NCI-H82 (cell line): ENCODE measurements around the gene PTPRT.

Experiments
- DNase-seq: peaks from one replicate; lab custom pipeline; 2025; lab: John Stamatoyannopoulos, UW

The PTPRT gene

DNA sequence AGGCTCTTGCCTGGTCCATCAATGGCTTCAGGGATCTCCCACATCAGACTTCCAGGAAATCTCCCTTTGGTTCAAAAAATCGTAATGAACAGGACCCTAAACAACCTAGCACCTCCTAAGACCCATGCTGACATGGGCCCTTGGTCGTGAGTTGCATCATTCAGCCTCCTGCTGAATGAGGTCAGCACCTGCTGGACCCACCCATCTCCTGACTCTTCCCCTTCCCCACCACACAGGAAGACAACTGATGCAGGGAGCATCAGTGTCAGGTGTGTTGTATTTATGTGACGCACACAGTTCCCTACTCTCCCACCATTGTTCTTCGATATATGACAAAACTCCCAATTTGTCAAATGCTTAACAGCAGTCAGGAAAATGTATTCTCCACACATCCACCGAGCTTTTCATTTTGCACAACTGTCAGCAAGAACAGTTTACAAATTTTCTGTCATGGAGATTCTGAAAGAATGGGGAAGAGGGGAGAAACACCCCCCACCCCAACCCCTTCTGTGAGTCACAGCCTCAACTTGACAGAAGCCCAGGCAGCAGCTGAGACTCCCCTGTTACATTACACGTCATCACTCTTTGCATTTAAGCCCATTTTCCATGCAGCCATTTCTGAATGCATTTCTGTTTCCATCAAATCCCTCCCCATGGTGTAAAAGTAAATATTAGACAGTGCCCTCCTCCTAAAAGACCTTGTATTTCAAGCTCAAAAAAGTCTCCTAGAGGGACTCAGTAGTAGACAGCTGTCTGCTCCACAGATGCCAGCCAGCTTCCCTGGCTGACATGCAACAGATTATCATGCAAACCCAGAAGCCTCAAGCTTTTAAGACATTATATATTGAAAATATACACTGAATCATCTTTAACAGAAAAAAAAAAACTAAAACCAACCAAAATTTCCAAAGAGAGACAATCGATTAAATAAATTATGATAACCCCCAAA is 577.5 kb downstream of the PTPRT start:
- DNase-seq, result no peak

DNA sequence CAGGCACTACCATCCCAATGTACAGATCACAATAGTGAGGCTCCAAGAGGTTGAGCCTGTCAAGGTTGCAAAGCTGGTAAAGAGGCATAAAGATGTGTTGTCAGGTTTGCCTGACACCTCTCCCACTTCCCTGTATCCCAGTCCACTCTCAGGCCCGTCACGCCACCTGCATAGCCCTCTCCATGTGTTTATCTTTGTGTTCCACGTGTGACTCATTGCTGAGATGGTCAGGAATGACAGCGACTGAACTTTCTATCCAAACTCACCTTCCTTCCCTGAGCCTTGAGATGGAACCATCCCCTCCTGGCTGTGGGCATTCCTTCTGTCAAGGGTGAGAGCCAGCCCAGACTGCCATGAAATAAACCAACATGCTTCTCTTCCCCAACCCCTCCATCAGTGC is 578.3 kb downstream of the PTPRT start:
- no peak for DNase-seq

DNA sequence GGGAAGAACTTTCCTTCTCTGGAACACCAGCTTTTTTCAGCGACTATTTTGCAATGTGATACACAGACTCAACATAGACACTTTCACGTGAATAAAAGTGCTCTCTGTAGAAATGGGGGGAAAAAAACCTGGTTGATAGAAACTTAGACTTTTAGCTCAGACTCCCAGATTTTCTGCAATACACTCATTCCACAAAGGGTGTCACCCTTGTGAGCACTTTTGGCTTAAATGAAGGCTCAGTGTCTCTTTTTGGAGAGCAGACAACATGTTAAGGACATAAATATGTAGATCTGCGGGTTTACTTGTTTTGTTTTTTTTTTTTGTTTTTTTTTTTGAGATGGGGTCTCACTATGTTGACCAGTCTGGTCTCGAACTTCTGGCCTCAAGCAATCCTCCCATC is 579.6 kb downstream of the PTPRT start:
- no peak for DNase-seq

DNA sequence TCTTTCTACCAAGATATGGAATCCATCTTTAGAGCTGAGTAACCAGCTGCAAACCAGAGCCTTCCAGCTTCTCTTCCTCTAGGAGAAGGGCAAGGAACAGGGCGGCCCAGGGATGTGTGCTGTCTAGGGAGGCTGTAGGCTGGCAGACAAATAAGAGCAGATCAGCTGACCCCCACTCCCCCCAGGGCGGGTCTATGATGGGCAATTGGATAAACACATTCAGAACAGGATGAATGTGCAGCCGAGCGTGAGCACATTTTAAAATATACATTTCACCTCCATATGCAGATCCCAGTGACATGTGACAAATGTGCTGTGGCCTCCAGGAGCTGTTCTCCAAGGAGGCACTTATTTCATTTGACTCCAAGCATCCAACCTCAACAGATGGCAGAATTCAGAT is 580.1 kb downstream of the PTPRT start:
- DNase-seq, result no peak

DNA sequence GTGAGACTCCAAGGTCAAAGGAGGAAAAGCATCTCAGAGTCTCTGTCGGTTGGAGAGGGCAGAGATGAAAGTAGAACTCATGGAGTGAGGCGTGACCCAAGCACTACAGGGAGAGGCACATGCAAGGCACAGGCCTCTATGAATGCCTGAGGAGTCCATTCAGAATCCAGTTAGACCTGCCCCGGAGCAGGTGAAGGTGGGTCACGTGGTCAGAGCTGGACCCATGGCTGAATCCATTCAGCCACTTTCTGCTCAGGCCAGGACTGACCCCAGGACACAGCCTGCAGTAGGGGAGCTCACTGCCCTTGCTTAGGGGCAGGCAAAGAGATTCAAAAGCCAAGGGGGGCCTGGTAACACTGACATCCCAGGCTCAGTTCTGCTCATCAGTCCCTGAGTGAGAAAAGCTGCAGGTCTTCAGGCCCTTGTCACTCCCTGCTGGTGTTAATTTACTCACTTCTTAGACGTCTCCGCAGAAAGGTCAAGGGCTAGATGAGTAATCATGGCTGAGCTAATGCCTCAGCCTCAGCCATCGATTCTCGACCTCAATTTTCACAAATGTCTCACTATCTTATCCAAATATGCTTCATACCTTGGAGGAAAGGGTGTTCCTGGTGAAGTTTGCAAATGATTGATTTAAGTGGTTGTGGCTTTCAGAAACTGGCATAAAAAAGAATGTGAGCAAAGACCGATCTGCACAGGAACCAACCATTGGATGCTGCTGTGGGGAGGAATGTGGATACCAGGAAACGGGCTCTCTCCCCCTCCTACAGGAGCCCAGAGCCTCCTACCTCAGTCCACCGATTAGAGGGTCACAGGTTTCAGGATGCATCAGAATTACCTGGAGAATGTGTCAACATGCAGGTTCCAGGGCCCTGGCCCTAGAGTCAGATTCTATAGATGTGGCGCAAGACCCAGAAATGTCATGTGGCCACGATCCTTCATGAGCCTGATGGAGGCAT is 584.4 kb downstream of the PTPRT start:
- DNase-seq, result no peak

DNA sequence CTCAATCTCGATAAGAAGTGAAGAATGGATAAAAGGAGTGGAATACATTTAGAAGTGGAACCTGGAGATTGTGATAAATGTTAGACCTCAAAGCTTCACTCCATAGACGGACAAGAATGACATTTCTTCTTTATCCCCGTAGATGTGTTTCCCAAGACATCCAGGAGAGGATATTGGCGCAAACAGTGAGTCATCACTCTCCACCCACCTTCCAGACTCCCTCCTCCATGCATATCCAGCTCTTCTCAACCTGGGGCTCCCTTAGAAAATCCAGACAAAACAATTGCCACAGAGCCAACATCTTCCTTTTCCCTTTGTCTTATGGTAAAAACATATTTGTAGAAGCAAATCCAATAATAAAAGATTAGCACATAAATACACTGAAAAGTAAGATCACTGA is 586.1 kb downstream of the PTPRT start:
- DNase-seq, result no peak

DNA sequence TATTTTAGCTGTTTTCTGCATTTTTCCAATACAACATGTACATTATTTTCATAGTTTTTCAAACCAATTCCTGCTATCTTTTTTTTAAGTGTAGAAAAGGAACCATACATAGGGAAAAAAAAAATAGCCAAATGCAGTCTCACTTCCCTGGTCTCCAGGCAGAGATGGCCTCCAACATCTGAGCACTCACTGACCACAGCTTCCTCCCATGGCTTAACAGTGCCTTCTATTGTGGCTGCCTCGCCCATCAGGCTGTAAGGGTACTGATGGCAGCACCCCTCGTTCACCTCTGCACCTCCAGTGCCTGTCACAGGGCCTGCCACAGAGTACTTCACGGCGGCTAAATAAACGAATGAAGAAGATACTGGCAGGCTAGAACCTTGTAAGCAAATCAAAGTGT is 591.1 kb downstream of the PTPRT start:
- DNase-seq, result no peak

DNA sequence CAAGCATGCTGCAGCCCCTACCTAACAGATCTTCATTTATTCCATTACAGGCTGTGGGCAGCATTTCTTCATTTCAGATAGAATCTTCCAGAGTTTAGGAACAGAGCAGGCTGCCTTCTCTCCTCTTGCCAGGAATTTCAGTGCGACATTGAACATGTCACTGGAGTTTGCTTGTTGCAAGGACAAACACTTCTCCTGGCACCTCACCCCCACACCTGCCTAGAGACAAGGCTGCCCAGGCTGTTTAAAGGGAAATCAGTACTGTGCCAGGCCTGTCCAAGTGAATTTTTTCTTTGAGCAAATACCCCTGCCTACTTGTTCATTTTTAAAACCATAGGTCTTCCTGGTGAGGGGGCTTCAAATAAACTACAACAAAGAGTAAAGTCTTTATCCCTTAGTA is 594.1 kb downstream of the PTPRT start:
- no peak for DNase-seq

DNA sequence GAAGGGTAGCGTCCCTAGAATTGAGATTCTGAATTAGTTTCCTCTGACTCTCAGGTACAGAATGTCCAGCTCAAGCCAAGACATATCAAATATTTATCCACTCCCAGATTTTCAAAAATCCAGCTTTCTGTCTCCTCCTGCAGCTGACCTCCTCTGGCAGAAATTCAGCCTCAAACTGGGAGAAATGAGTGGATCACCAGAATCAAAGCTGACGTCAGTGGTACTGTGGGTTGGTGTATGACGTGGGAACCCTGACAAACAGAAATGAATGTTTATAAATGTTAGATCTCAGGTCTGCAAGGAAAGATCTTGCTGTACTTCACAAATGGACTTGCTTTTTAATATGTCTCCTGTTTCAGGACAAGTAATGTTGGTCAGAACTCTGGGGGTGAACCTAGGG is 595.0 kb downstream of the PTPRT start:
- no peak for DNase-seq

DNA sequence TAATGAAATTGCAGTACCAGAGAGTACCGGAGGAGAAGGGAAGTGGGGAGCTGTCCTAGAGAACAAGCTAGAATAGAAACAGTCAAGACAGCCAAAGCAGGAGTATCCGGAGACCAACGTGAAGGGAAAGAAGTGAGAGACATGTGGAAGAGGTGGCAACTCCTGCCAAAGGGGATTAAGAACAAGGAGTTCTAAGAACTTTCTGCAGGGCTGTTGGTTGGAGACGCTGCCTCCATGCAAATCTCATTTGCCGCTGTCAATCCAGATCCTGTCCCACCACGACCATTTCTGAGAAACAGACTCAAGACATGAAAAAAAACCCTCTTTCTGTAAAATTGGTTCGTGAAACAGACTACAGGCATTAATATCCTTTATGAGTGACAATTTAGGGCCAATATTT is 595.7 kb downstream of the PTPRT start:
- DNase-seq, result peak; percentile 21

DNA sequence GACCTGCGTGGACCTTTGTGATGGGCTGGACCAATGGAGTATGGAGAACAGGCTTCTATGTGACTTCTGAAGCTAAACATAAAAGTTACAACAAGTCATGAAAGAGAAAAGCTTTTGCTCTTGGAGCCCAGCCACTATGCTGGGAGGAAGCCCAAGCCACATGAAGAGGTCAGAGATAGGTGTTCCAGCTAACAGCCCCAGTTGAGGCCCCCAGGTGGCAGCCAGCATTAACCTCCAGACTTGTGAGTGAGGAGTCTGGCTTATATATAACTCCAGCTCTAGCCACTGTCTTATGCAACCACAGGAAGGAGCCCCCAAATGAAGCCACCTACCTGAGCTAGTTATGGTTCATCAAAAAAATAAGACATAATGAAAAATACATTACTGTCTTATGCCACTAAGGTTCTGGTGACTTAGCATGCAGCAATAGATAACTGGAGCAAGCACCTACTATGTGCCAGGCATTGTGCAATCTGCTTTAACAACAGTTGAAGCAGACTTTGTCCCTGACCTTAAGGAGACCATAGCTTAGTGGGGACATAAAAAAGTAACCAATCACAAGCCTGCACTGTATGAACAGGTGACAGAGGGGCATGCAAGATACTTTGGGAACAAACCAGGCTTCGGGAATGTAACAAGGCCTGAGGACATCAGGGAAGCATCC is 599.6 kb downstream of the PTPRT start:
- DNase-seq, result peak; percentile 15

DNA sequence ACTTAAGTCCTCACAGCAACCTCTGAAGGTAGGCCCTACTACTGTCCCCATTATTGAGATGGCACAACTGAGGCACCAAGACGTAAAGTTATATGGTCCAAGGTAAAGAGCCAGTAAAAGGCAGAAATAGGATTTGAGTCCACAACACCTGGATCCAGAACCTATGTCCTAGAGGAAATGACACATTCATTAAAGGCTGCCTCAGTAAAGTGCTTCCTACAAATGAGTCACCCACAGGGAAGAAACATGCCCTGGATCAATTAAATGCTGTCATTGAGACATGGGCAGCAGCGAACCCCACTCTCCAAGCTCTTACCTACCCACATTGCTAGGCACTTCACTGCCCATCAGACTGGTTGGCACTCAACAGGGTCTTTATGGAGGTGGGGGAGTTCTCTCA is 600.9 kb downstream of the PTPRT start:
- no peak for DNase-seq

DNA sequence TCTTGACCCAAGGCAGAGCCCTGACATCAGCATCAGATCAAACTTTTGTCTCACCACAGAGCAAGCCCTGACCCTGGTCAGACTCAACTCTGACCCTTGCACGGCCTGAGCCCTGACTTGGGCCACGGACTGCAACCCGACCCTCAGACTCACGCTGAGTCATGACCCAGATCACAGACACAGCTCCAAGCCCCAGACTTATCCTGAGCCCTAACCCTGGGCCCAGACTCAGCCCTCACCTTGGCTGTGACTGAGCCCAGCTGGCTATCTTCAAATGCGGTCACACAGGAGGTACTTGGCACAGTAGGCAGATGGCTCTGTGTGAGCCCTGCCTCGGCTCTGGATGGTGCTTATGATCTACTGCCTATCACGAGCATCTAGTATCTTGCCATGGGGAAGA is 602.3 kb downstream of the PTPRT start:
- no peak for DNase-seq

DNA sequence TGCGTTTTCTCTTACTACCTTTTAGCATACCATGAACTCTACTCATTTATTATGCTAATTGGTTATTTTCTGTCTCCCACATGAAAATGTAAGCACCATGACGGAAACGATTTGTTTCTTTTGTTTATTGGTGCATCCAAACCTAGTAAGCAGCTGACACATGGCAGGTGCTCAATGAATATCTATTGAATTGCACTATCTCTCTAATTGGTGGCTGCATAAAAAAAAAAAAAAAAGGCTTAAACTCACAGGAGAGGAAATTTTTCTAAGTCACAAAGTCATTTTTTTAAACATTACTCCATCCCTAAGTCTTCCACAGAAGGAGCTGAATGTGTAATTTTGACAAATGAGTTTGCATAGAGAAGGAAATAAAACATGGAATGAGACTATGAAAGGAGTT is 608.4 kb downstream of the PTPRT start:
- DNase-seq, result no peak

DNA sequence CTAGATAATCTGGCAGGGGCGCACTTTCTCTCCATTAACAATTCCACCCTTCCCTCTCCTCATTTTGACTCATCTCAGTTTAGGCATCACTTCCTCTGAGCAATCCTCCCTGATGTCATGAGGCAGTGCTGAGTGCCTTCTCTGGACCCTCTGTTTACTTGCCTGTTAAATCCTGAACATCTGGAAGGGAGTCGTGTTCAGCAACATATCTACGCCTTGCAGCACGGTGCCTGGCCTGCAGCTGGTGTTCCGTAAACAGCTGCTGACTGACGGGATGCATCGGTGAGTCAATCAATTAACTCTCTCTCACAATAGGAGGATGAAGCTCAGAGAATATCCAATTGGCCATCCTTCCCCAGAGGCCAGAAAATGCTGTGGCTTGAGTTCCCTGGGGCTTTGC is 613.5 kb downstream of the PTPRT start:
- peak; percentile 6 for DNase-seq

DNA sequence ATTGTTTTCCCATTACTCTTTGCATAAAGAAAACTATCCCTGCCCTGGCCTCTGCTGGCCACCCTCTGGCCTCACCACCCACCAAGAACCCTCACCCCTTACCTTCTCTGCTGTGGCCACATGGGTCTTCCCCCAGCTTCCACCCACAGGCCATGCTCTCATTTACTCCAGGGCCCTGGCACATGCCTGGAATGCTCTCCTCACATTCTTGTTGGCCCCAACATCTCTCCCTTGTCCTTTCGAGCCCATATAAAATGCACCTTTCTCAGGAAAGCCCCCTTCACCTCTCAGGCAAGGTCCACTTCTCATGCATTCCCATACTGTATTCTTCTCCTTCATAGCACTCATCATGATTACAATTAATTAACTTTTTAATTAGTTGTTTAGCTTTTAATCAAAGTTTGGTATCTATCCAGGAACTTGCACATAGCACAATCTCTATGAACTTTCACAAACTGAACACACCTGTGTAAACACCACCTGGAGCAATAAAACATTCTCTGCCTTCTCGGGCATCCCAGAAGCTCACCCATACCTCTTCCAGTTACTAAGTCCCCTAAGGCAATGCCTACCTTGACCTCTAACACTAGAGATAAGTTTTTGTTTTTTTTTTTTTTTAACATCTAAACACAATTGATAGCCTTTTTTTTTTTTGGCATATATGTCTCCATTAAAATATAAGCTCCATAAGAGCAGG is 617.2 kb downstream of the PTPRT start:
- no peak for DNase-seq

DNA sequence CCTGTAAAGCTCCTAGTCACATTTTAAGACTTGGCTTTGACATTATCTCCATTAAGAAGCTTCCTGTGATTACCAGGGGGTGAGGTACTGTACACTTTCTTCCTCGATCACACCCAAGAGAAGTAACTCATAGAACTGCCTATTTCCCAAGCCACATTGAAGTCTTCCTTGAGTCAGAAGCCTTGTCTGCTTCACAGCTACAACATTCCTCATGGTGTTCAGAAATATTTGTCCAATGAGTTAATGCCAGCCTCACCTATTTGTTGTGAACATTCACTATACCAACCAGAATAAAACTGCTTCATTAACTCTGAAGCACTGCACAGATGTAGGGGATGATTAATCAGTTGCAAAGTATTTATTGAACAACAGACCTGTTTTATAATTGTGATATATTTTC is 622.3 kb downstream of the PTPRT start:
- no peak for DNase-seq

DNA sequence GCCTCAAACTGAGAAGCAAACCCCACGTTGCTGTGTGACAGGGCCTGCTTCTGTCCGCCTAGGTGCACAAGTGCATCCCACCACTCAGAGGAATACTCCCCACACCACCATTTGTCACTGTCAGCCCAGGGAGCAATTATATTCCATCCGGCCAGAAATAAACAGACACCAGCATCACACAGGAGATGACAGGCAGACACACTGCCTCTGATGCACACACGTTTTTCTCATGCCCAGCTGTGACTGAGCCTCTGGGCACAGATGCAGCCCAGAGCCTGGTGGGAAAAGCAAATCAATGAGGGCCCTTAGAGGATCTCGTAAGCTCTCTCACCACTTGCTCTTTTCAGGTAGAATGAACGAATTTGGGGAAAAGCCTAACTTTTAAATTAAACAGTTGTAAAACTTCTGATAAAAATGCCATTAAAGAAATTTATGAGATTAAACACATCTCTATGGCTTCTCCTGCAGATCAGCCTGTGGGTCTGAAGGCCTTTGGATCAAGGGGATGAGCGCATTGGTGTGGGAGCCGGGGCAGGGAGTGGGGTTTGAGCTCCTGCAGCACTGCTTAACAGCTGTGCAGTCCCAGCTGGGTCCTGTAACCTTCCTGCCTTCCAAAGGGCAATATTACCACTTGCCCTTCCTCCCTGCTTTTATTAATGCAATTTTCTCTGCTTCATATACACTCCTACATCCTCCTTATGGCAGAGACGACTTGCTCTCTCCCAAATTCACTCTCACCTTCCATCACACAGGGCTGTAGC is 624.3 kb downstream of the PTPRT start:
- DNase-seq, result peak; percentile 9

DNA sequence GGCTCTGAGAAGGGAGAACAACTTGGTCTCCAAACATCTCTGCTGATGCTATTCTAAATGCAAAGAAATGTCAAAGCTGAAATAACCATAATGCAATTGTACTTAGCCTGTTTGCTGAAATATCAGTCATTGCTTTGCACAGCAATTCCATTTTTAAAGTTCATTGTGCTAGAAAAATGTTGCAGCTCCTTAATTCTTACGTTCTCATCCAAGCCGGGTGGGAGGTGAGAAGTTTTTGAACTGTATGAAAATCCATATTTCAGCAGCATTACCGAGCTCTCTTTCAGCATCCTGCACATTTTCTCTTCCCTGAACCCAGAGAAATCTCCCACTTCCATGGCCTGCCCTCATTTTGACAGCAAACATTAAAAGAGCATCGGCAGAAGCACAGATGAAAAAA is 630.0 kb downstream of the PTPRT start:
- DNase-seq, result no peak

DNA sequence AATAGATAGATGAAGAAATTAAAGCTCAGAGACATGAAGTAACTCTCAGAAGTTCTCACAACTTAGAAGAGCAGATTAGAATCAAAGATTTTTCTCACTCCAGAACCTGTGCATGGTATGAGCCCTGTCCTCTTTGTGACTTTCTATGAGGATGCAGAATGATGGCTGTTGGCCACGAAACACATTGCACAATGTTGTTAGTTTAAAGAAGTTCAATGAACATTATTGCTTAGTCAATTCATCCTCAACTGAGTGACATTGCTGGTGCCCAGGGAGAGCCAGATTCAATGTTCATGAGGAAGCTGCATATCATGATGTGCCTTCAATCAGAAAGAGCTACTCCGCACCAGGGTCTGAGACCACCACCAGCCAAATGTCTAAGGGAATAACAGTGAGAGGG is 633.1 kb downstream of the PTPRT start:
- DNase-seq, result no peak

DNA sequence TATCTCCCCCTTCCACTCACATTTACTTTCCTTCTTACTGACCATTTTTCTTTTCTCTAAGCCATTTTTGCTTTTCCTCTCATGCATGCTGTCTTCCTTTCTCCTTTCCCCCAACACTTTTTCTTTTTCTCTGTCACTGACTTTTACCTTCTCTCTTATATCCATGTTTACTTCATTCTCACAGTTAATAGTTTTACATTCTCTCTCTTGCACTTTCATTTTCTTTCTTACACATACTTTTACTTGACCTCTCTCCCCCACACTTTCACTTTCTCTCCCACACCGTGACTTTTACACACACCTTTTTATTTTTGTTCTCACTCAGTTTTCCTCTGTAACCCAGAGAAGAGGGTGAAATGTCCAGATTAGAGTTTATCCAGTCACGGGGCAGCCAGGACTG is 636.3 kb downstream of the PTPRT start:
- DNase-seq, result no peak
